Myocyte (in vitro differentiated cells): ENCODE results near the gene AKNA. TPM values are rescaled to one million over a fixed set of nuclear protein-coding genes. Genes with fewer than 3 reads are reported as not detected.

Experiments used
- DNase-seq: peaks from one replicate; pipeline ENCODE4 v3.0.0-alpha.2; 2012; ENCODE audit warnings: low read depth
- total RNA-seq: library from RNA; depleted of rRNA; stranded (reverse); fragments of >200 nt; gene quantifications from 2 replicates; pipeline ENCODE4 v1.2.3, GENCODE V29; 2014

The AKNA gene
- total RNA-seq, 1 donor from 2014 or later, result 3.7 TPM

- DNase-seq, result no peak
Observed at GRCh38 chr9:114287763-114288192, 100.0 kb downstream of the AKNA start.

GRCh38 chr9:114287001-114287762 is 100.6 kb downstream of the AKNA start:
- DNase-seq, result no peak

- DNase-seq, result no peak
Observed at GRCh38 chr9:114286146-114286679, 101.6 kb downstream of the AKNA start.

- peak; percentile 83 for DNase-seq
Observed at GRCh38 chr9:114285166-114285867, 102.5 kb downstream of the AKNA start.

- DNase-seq, result no peak
Observed at GRCh38 chr9:114284316-114285060, 103.3 kb downstream of the AKNA start.

Other genes starting within 250 kb of the AKNA start
- gene COL27A1, start 232.4 kb downstream of the AKNA start, total RNA-seq, result 2.9 and 3.5 TPM in 2 replicates
- not detected in 2 replicates for gene ORM1, start 64.9 kb downstream of the AKNA start, total RNA-seq
- not detected in 2 replicates for gene ORM2, start 58.1 kb downstream of the AKNA start, total RNA-seq
- gene WHRN, start 117.5 kb upstream of the AKNA start, total RNA-seq, result 1.7 and 1.9 TPM in 2 replicates
- gene ATP6V1G1, start 199.8 kb upstream of the AKNA start, total RNA-seq, result 129 and 215 TPM in 2 replicates
- 4.1 and 7.4 TPM in 2 replicates for gene TMEM268, start 223.3 kb upstream of the AKNA start, total RNA-seq